ENCODE measurements around the gene PHACTR4.

GRCh38 chr1:28512058-28512611 lies 142.6 kb downstream of the PHACTR4 start:
- TF ChIP-seq POLR2A (IDR thresholded peaks at IDR 0.05) (no peak), CTCF (IDR thresholded peaks at IDR 0.05) (no peak), EP300 (IDR thresholded peaks at IDR 0.05) (no peak)

All from gastroesophageal sphincter (tissue), 3 donors.